Measurements from ENCODE around the gene SHISA9.

The SHISA9 gene

DNA sequence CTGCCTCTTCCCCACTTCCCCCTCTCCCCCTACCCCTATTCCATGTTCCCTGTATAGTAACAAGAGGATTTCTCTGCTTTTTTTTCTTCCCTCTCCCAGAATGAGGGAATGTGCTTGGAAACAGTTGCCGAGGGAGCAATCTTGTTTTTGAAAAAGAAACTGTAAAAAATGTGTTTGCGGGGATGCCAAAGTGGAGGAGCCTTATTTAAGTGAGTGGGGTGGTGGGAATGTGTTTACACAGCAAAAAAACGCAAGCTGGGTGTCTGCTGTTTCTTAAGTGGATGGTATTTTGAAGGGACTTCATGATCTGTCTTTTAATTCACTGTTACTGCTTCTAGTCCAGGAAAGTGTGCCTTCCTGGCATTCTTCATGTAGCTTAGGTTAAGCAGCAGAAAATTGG, 254.4 kb downstream of the SHISA9 start:
- H3K4me1 Mint-ChIP-seq = no peaks in the 10 kb centered on the region
- no peaks in the 10 kb centered on the region for H3K27me3 Mint-ChIP-seq
- no peaks in the 10 kb centered on the region for H3K9me3 Mint-ChIP-seq

DNA sequence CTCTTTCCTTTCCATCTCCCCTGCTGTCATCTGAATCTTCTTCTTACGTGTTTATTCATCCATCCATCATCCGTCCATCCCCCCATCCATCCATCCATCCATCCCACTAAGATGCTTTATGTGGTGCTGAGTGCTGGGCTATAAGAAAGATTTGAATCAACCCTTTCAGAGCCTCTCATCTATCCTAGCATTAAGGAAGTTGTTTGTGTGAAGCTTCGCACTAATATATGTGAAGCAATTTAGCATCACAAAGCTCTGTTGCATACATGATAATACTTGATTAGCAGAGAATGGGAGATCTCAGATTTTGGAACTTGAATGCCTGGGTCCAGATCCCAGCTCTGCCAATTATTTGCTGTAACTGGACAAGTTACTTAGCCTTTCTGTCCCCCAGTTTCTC, 255.7 kb downstream of the SHISA9 start:
- no peak overlapping the region for H3K27ac Mint-ChIP-seq
- H3K4me1 Mint-ChIP-seq = no peaks in the 10 kb centered on the region
- no peaks in the 10 kb centered on the region for H3K27me3 Mint-ChIP-seq
- no peak overlapping the region for H3K4me3 Mint-ChIP-seq
- H3K9me3 Mint-ChIP-seq = no peaks in the 10 kb centered on the region
- no peaks in the 10 kb centered on the region for H3K36me3 Mint-ChIP-seq

More for the DNA sequence above, 254.4 kb downstream of the SHISA9 start:
- Mint-ChIP-seq H3K27ac (no peak overlapping the region), H3K36me3 (no peaks in the 10 kb centered on the region), H3K4me3 (no peak overlapping the region)

DNA sequence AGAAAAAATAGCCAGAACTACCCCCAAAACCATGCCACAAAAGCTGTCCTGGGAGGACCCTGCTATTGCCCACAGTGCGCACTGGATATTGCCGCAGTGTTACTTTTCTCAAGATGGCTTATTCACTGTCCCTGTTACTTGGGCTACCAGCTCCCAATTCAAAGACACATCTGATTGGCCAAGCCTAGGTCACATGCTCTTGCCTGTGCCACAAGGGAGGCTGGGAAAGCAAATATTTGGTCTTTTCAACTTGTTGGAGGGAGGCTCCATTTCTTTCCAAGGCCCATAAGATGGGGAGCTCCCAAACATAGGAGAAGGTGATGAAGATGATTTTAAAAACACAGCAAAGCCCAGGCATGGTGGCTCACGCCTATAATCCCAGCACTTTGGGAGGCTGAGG, 257.0 kb downstream of the SHISA9 start:
- Mint-ChIP-seq H3K36me3 (no peaks in the 10 kb centered on the region), H3K4me3 (no peak overlapping the region), H3K27me3 (no peaks in the 10 kb centered on the region), H3K27ac (no peak overlapping the region), H3K9me3 (no peaks in the 10 kb centered on the region), H3K4me1 (no peaks in the 10 kb centered on the region)

DNA sequence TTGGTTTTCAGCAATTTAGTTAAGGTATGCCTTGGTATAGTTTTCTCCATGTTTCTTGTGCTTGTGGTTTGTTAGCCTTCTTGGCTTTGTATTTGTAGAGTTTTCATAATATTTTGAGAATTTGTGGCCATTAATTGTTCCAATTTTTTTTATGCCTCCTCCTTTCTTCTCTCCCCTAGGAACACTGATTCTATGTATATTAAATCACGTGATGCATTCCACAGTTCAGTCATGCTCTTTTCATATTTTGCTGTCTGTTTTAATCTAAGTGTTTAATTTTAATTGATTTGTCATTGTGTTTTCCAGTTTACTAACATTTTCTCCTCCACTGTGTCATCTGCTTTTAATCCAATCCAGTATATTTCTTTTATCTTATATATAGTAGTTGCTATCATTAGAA, 263.6 kb downstream of the SHISA9 start:
- Mint-ChIP-seq H3K9me3 (peaks cover 5% of the 10 kb centered on the region), H3K4me1 (no peaks in the 10 kb centered on the region), H3K27ac (no peak overlapping the region), H3K27me3 (no peaks in the 10 kb centered on the region), H3K4me3 (no peak overlapping the region), H3K36me3 (no peaks in the 10 kb centered on the region)

DNA sequence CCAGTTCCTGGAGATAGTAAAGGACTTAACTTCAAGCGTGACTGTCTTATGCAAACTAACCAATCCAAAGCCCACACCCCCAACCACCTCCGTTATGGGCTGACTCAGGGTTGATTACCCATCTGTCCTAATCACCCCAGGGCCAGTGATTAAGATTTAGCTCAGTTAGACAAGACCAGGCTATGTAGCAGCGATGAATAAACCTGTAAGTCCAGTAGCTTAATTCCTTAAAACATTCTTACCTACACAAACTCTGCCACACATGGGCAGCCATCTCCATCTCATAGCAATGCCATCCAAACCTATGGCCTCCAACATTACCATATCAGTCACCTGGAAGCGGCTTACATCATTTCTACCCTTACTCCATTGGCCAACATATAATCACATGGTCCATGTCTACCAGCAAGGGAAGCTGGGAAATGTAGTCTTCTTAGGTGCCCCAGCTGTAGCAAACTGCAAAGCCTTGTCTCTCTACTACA, 266.7 kb downstream of the SHISA9 start:
- H3K4me3 Mint-ChIP-seq = no peak overlapping the region
- H3K9me3 Mint-ChIP-seq = peaks cover 5% of the 10 kb centered on the region
- H3K27me3 Mint-ChIP-seq = no peaks in the 10 kb centered on the region
- no peaks in the 10 kb centered on the region for H3K36me3 Mint-ChIP-seq
- H3K27ac Mint-ChIP-seq = no peak overlapping the region
- no peaks in the 10 kb centered on the region for H3K4me1 Mint-ChIP-seq

DNA sequence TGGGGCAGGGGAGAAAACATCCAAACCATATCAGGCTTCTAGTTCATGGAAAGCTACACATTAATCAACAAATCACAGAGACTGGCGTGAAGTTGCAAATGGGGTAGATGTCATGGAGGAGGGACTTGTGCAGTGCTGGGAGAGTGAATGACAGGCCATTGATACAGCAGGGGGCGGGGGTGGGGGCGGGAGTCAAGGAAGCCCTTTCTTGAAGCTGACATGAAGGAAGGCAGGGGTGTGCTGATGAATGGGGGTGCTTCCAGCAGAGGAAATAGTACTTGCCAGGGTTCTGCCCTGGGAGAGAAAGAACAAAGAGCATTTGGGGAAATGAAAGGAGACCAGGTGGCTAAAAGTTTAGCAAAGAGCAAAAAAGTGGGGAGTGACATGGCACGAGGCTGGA, 269.9 kb downstream of the SHISA9 start:
- H3K4me3 Mint-ChIP-seq = no peak overlapping the region
- H3K27ac Mint-ChIP-seq = no peak overlapping the region
- H3K27me3 Mint-ChIP-seq = no peaks in the 10 kb centered on the region
- H3K4me1 Mint-ChIP-seq = no peaks in the 10 kb centered on the region
- H3K9me3 Mint-ChIP-seq = no peaks in the 10 kb centered on the region
- no peaks in the 10 kb centered on the region for H3K36me3 Mint-ChIP-seq

GRCh38 chr16:13176711-13177110, 275.3 kb downstream of the SHISA9 start:
- no peaks in the 10 kb centered on the region for H3K36me3 Mint-ChIP-seq
- no peaks in the 10 kb centered on the region for H3K4me1 Mint-ChIP-seq
- H3K27ac Mint-ChIP-seq = no peak overlapping the region
- no peak overlapping the region for H3K4me3 Mint-ChIP-seq
- H3K9me3 Mint-ChIP-seq = no peaks in the 10 kb centered on the region
- no peaks in the 10 kb centered on the region for H3K27me3 Mint-ChIP-seq

DNA sequence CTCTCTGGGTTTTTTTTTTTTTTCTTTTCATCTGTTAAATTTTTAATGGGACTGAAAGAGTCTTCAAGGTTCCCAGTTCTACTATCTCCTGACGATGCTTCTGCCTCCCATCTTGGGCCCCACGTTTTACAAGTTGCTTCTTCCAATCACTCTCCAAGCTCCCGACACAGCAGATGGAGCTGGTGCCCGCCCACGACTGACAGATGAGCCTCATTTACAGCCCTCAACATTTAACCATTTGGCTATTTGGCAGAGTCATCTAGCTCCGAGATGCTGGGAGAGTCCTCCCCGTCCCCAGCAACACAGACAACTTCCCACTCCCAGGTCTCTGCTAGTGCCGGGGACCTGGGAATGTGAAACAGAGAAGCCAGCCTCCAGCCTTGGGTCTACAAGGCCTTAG, 276.9 kb downstream of the SHISA9 start:
- H3K36me3 Mint-ChIP-seq = no peaks in the 10 kb centered on the region
- no peaks in the 10 kb centered on the region for H3K4me1 Mint-ChIP-seq
- H3K27me3 Mint-ChIP-seq = no peaks in the 10 kb centered on the region
- peaks cover 2% of the 10 kb centered on the region for H3K9me3 Mint-ChIP-seq
- no peak overlapping the region for H3K4me3 Mint-ChIP-seq
- H3K27ac Mint-ChIP-seq = no peak overlapping the region

- Mint-ChIP-seq H3K36me3 (no peaks in the 10 kb centered on the region), H3K4me3 (no peak overlapping the region), H3K27ac (no peak overlapping the region), H3K9me3 (peaks cover 5% of the 10 kb centered on the region), H3K4me1 (no peaks in the 10 kb centered on the region), H3K27me3 (no peaks in the 10 kb centered on the region)
These were observed 280.0 kb downstream of the SHISA9 start for GRCh38 chr16:13181432-13181831.

- no peak overlapping the region for H3K4me3 Mint-ChIP-seq
- peaks cover 5% of the 10 kb centered on the region for H3K9me3 Mint-ChIP-seq
- H3K27me3 Mint-ChIP-seq = peaks cover 9% of the 10 kb centered on the region
- H3K36me3 Mint-ChIP-seq = no peaks in the 10 kb centered on the region
- no peaks in the 10 kb centered on the region for H3K4me1 Mint-ChIP-seq
- no peak overlapping the region for H3K27ac Mint-ChIP-seq
These were observed 285.4 kb downstream of the SHISA9 start for GRCh38 chr16:13186813-13187212.

- H3K36me3 Mint-ChIP-seq = no peaks in the 10 kb centered on the region
- peaks cover 9% of the 10 kb centered on the region for H3K27me3 Mint-ChIP-seq
- H3K4me3 Mint-ChIP-seq = no peak overlapping the region
- no peaks in the 10 kb centered on the region for H3K4me1 Mint-ChIP-seq
- H3K9me3 Mint-ChIP-seq = no peaks in the 10 kb centered on the region
- H3K27ac Mint-ChIP-seq = no peak overlapping the region
These were observed 287.9 kb downstream of the SHISA9 start for GRCh38 chr16:13189250-13189649.

GRCh38 chr16:13193721-13194120, 292.3 kb downstream of the SHISA9 start:
- Mint-ChIP-seq H3K9me3 (no peaks in the 10 kb centered on the region), H3K36me3 (no peaks in the 10 kb centered on the region), H3K27me3 (peaks cover 7% of the 10 kb centered on the region), H3K4me1 (no peaks in the 10 kb centered on the region), H3K27ac (no peak overlapping the region), H3K4me3 (no peak overlapping the region)

GRCh38 chr16:13194766-13195165, 293.4 kb downstream of the SHISA9 start:
- no peaks in the 10 kb centered on the region for H3K4me1 Mint-ChIP-seq
- peaks cover 3% of the 10 kb centered on the region for H3K27me3 Mint-ChIP-seq
- no peak overlapping the region for H3K27ac Mint-ChIP-seq
- no peaks in the 10 kb centered on the region for H3K36me3 Mint-ChIP-seq
- no peaks in the 10 kb centered on the region for H3K9me3 Mint-ChIP-seq
- H3K4me3 Mint-ChIP-seq = no peak overlapping the region

DNA sequence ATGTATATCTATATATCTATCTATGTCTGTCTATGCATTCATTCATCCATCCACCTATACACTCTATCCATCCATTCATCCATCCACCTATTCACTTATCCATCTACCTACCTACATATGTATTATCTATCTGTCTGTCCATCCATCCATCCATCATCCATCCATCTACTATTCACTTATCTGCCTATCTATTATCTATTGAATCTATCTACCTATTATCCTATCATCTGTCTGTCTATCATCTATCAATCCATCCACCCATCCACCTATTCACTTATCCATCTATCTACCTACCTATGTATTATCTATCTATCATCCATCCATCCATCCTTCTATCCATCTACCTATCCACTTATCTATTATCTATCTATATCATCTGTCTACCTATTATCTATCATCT, 302.3 kb downstream of the SHISA9 start:
- Mint-ChIP-seq H3K4me3 (no peak overlapping the region), H3K9me3 (no peaks in the 10 kb centered on the region), H3K27me3 (no peaks in the 10 kb centered on the region), H3K27ac (no peak overlapping the region), H3K4me1 (no peaks in the 10 kb centered on the region), H3K36me3 (no peaks in the 10 kb centered on the region)

DNA sequence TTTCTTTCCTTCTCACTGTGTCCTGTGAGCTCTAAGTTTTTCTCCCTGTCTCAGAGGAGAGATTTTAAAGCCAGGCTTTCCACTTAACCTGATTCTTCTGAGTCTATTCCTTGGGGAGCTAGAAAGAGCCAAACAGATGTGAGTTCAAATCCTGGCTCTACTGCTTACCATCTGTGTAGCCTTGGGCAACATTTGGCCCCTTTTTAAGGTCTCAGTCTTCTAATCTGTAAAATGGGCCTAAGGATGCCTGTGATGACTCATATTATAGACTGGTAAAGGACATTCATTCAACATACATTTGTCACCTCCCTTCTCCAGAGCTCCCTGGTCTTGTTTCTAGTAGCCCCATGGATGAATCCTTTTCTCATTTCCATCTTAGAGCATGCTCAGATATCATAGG, 304.0 kb downstream of the SHISA9 start:
- no peak overlapping the region for H3K27ac Mint-ChIP-seq

GRCh38 chr16:13206606-13207005, 305.2 kb downstream of the SHISA9 start:
- H3K27ac Mint-ChIP-seq = no peak overlapping the region
- no peaks in the 10 kb centered on the region for H3K9me3 Mint-ChIP-seq
- H3K36me3 Mint-ChIP-seq = no peaks in the 10 kb centered on the region
- H3K27me3 Mint-ChIP-seq = peaks cover 2% of the 10 kb centered on the region
- no peaks in the 10 kb centered on the region for H3K4me1 Mint-ChIP-seq
- no peak overlapping the region for H3K4me3 Mint-ChIP-seq

More for the DNA sequence above, 304.0 kb downstream of the SHISA9 start:
- Mint-ChIP-seq H3K27me3 (peaks cover 2% of the 10 kb centered on the region), H3K9me3 (no peaks in the 10 kb centered on the region), H3K4me3 (no peak overlapping the region), H3K36me3 (no peaks in the 10 kb centered on the region), H3K4me1 (no peaks in the 10 kb centered on the region)

DNA sequence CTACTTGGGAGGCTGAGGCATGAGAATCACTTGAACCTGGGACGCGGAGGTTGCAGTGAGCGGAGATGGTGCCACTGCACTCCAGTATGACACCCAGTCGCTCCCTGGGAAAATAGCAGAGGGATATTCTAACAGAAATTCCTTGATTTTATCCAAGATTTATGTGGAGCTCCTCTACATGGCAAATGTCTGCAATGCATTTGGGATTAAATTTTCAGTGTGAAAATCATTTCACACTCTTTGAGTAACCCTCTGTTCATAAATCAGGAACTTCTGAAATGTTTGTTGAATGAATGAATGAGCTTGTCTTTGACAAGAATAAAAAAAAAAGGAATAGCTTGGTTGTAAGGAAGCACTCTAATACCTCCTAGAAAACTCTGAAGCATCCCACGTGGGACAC, 305.8 kb downstream of the SHISA9 start:
- Mint-ChIP-seq H3K9me3 (no peaks in the 10 kb centered on the region), H3K4me1 (no peaks in the 10 kb centered on the region), H3K36me3 (no peaks in the 10 kb centered on the region), H3K4me3 (no peak overlapping the region), H3K27ac (no peak overlapping the region), H3K27me3 (peaks cover 2% of the 10 kb centered on the region)
